Nucleus accumbens (tissue), 56 donors: ENCODE measurements around the gene VSIR.
A peak's percentile ranks its signal among the peaks of the same experiment; 100 is the strongest.

Experiments used
- DNase-seq, 56 donors: peaks; one replicate each; lab custom pipeline; 2025; lab: John Stamatoyannopoulos, UW

The VSIR gene

DNA sequence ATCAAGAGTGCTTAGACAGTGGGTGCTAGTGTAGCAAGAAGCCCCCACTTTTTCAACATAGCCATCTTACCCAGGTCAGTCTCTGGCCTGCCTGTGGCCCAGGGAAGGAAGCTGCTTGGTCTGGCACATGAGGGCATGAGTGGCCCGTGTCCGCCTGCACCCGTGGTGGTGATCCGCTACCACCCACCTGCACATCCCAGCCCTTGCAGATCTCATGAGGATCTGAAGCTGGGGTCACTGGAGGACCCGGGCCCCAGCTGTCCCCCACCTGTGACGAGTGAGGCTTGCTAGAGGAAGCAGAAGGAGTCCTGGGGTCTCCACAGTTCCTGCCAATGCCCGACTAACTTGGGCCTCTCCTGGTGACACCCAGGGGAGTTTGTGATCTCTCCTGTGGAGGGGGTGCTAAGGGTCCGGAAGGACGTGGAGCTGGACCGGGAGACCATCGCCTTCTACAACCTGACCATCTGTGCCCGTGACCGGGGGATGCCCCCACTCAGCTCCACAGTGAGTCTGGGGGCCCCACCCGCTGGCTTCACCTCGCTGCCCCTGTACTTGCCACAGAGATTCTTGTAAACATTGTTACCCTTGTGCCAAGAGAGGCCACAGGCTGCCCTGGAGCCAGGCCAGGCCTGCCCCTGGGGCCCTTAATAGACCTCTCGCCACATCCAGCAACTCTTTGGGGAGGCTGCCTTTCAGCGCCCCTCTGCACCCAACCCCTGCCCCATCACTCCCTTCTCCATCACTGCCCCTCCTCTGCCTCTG lies 10.8 kb upstream of the VSIR start:
- DNase-seq, result no peak

GRCh38 chr10:71782917-71783490 lies 9.7 kb upstream of the VSIR start:
- DNase-seq, result peak in 1 of 56 donors; percentile 20

DNA sequence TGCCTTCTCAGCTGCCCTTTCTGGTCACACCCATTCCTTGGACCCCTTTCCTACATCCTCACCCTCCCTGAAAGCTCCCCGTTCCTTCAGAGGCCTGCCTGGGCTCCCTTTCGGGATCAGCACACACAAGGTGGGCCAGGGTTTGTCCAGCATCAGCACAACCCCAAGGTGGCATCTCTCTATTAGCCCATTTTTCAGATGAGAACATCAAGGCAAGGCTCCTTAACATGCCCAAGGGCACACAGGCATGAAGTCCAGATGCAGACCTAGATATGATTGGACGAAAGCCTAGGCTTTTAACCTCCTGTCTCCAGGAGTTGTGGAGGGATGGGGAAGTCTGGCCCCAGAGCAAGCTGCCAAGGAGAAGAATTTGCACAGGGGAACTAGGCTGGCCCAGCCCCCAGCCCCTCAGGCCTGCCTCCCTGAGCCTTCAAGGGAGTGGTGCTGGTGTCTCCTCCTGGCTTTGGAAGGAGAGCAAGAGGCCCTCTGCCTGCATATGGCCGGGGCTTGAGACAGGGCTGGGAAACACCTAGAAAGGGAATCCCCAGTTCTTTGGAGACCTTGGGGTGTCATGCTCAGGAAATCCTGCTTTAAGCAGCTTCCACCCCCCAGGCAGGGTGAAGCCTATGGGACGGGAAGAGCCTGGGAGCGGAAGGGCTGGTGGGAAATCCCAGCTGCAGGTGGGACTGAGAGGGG lies 9.0 kb upstream of the VSIR start:
- DNase-seq, result no peak

GRCh38 chr10:71780719-71781118 lies 7.4 kb upstream of the VSIR start:
- no peak for DNase-seq

GRCh38 chr10:71780156-71780555 lies 6.8 kb upstream of the VSIR start:
- no peak for DNase-seq

DNA sequence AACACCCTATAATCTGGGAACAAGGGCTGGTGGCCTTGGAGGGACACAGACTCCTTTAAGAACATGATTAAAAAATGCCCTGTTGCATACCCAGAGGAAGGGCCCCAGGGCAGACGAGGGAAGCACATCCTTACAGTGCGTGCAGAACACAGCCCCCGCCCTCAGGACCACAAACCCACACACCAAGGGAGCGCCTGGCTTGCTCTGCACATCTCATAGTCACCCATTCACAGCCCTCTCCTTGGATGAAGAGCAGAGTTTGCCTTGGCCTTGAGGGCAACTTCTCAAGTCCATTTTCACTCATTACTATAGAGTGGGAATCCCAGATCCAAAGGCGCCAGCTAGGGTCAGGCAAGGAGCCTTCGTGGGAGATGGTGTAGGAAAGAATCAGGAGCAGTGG lies 6.3 kb upstream of the VSIR start:
- DNase-seq, result no peak

DNA sequence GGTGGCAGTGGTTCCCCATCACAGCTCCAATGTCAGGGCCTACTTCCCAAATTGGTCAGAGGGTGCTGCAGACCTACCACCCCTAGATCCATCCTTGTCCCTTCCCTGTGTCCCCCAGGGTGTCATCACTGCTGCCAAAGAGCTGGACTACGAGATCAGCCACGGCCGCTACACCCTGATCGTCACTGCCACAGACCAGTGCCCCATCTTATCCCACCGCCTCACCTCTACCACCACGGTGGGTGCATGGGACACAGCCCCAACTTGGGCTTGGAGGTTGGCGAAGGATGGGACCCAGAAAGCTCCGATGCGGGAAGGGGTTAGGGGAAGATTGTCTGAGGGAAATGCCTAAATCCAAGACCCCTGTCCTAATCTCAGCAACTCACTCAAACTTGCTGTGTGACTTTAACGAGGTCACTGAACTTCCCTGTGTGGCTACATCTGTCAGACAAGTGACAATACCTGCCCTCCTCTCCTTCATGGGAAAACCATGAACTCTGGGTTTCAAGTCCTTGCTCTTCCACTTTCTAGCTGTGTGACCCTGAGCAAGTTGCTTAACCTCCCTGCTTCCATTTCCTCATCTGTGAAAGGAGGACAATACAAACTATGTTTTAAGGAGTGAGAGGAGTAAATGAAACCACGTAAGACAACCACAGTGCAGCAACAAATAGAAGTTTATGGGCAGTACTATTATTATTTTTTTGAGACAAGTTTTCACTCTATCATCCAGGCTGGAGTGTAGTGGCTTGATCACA lies 4.9 kb upstream of the VSIR start:
- DNase-seq, result no peak

DNA sequence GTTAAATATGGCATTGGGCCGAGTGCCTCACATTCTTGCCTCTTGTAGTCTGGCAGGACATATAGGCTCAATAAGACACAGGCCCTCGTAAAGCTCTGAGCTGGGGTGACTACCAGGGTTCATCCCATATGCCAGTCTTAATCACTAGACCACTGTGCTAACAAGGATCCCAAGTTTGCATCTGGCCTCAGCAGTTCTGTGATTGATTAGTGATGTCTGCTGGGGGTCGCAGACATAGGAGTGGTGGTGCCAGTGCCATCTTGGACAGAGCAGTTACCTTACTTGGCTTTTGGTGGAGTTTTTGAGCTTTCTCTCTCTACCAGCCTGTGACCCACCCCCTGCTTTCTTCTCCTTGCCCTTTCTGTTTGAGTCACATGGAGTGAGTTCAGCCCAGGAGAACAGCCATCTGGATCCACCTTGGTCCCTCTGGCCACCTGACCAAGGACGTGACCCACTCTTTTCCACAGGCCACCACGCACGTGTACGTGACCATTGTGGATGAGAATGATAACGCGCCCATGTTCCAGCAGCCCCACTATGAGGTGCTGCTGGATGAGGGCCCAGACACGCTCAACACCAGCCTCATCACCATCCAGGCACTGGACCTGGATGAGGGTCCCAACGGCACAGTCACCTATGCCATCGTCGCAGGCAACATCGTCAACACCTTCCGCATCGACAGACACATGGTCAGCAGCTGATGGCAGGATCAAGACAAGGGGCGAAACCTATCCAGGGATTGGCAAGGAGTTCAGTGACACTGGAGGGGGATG lies 4.1 kb upstream of the VSIR start:
- DNase-seq, result no peak

DNA sequence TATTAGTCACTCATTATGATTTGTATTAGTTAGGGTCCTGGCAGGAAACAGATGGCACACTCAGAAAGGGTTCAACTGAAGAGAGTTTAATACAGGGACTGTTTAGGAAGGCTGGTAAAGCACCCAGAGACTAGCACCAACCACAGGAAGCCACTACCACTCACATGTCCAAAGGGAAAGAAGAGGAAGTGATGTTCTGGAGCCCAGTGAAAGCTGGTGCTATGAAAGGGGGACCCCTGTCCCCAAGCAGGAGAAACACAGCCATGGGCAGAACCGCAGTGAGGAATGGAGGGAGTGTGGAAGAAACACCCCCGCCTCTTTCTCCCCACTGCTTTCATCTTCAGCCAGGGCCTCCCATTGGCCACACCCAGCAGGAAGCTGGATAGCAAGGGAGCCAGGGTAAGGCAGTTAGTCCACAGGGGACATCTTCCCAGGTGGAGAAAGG lies 3.2 kb upstream of the VSIR start:
- peak in 1 of 56 donors; percentile 20 for DNase-seq

DNA sequence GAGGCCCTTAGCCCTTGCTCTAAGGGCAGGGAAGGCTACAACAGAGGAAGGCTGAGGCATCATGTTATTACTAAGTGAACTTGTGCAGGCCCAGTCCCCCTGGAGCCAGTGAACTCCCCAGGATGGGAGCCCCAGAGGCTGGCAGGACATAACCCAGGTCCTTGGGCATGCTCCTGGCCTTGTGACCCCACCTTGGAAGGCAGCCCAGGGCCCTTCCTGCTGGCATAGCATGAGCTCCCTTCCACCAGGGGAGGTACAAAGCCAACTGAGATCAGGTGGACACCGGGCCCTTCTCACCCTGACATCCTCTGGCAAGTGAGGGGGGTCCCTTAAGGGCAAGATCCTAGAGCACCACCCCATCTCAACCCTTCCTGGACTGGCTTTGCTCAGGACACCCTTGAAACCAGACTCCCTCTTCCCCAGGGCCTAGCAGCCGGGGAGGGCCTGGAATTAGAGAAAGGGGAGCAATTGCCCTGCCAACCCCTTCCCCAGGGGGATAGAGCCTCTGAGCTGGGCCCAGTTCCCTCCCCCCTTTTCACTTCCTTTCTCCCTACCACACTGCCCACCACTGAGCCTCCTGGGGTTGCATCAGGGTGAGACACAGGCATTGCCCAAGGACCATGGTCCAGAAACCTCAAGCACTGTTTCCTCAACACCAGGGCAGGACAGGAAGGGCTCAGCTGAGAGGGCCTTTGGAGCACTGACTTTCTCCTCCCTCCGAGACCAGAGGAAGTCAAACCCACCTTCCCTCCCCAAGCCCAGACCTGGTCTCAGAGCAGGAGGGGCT lies 1.8 kb upstream of the VSIR start:
- DNase-seq, result peak in 10 of 56 donors; percentile 19 to 41 (median 31)

GRCh38 chr10:71772832-71773220 lies 494 bp downstream of the VSIR start:
- DNase-seq, result no peak

DNA sequence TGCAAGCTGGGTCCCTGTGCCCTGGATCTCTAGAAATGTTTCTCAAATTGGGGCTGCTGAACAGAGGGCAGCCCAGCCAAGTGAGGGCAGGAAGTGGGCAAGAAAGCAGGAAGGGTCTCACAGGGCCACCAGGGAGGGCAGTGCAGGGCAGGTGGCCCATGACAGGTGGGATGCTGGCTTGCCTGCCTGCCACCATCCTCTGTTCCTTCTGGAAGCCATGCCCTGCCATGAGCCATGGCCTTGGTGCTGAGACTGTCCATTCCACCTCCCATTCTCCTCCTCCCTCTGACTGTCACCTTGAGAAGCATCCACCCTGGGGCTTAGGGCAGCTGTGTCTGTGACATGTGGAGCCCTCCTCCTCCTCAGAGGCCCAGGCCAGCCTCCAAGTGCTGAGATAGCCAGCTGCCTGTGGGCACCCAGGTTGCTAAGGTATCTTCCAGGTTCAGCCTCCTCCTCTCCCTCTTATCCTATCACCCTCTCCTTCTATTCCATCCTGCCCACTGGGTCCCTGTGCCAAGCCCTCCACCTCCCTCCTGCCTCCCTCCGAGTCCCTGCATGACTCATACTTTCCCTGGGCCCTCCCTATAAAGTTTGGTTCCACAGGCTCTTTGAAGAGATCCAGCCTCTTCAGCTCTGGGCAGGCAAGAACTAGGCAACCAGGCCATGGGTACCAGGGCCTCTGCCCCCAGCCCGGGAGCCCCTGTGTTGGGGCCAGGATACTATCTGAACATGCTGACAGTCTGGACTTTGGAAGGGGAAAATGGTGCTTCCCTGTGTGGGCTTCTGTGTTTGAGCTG lies 1.3 kb downstream of the VSIR start:
- DNase-seq, result peak in 3 of 56 donors; percentile 18 to 43 (median 36)

DNA sequence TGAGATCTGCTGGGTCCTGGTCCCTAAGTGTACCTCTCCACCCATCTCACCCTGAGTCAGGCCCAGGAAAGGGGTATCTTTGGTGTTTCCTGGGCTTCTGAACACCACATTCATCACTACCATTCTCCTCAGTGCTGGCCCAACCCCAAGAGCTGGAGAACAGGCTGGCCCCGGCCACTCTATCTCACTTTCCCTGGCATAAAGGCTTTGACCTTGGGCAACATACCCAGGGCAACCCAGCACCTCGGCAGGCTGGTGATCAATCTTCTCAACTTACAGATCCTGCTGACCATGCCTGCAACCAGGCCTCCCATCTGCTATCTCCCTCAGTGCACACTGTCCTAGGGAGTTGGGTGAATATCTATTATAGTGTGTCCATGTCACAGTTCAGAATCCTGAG lies 2.1 kb downstream of the VSIR start:
- no peak for DNase-seq

- peak in 1 of 56 donors; percentile 28 for DNase-seq
Measured at GRCh38 chr10:71770789-71771188, 2.5 kb downstream of the VSIR start.

DNA sequence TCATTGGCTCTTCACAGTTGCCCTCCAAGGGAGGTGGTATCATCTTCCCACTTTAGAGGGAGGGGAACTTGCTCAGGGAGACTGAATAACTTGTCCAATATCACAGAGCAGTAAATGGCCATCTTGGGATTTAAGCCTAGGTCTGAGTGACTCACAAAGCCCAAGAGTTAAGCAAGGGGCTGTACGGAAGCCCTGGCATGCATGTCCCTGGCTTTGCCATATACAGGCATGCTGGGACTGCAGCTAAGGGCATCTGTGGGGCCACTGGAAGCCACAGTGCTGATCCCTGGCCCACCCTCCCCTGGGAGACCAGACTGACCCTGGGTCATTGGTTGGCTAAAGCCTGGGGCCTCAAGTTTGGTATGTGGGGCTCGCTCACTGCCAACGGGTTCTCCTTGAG lies 3.1 kb downstream of the VSIR start:
- no peak for DNase-seq

GRCh38 chr10:71769279-71769823 lies 4.0 kb downstream of the VSIR start:
- DNase-seq, result no peak

DNA sequence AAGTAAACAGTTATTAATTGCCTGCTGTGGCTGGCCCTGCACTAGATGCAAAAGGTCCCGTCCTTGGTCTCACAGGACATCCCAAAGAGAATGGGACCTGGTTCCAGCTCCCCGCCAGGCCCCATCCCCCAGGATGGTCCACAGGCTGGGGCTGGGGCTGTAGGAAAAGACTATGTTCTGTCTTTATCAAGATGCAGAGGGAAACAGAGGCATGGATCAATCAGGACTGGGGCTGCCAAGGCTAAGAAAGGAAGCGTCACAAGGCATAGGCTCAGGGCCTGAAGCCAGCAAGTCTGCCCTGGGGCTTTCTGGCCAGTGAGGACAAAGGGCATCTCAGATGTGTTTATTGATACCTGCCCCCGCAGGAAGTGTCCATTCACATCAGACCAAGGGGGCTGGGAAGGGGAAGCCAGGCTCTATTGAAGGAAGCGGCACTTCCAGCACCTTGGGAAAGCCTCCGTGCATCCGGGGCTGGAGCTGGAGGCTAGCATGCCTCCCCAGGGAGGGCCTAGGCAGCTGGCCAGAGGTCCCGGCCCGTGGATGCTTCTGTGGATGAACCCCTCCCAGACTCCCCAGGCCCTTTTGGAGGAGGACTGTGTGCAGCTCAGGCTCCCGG lies 5.8 kb downstream of the VSIR start:
- no peak for DNase-seq
